Calu3 (cell line): ENCODE measurements around the gene SLC35A3. TPM values are rescaled to one million over a fixed set of nuclear protein-coding genes. Genes with fewer than 3 reads are reported as not detected.
"Not testable (repeated sequence)": the region's sequence is repeated elsewhere in the genome, so short reads cannot be mapped to it uniquely, and the experiment has no call there.

ENCODE experiments used
- BruUV-seq: library from RNA; stranded (reverse); fragments of 400-500 nt; replicated peaks from 2 replicates; lab custom pipeline; 2021; lab: Mats Ljungman, UMichigan
- CTCF ChIA-PET: fragments of 300-600 bp; sonication (Branson Sonifier 250); formaldehyde crosslinking; loops from one replicate; lab custom pipeline; 2022; ENCODE audit warnings: antibody characterized with exemption; lab: Charles Lee
- DNase-seq: peaks from one replicate; pipeline ENCODE4 v3.0.0; 2022
- H3K27ac Mint-ChIP-seq: one replicate; pipeline ENCODE4 v1.8.0; 2022; ENCODE audit warnings: mixed read lengths; ENCODE audit not compliant: unreplicated experiment
- H3K27me3 Mint-ChIP-seq: one replicate; pipeline ENCODE4 v1.8.0; 2022; ENCODE audit warnings: mixed read lengths; ENCODE audit not compliant: unreplicated experiment
- H3K36me3 Mint-ChIP-seq: one replicate; pipeline ENCODE4 v1.8.0; 2022; ENCODE audit warnings: mild to moderate bottlenecking, moderate library complexity, mixed read lengths; ENCODE audit not compliant: insufficient read depth, unreplicated experiment
- H3K4me1 Mint-ChIP-seq: one replicate; pipeline ENCODE4 v1.8.0; 2022; ENCODE audit warnings: mild to moderate bottlenecking, low read depth, mixed read lengths; ENCODE audit not compliant: unreplicated experiment
- H3K4me3 Mint-ChIP-seq: one replicate; pipeline ENCODE4 v1.8.0; 2022; ENCODE audit warnings: mild to moderate bottlenecking, low read depth, moderate library complexity, mixed read lengths; ENCODE audit not compliant: unreplicated experiment
- H3K9me3 Mint-ChIP-seq: one replicate; pipeline ENCODE4 v1.8.0; 2022; ENCODE audit warnings: low read depth, mixed read lengths; ENCODE audit not compliant: unreplicated experiment
- CTCF ChIP-seq: fragments of 200-600 bp; IDR thresholded peaks from one replicate; pipeline ENCODE4 v1.8.0; 2022; ENCODE audit warnings: antibody characterized with exemption; ENCODE audit not compliant: unreplicated experiment
- intact Hi-C: fragments of 100-400 bp; cut with micrococcal nuclease; formaldehyde crosslinking; loops from one replicate; pipeline ENCODE4 v1.10.0; 2022; ENCODE audit not compliant: unreplicated experiment
- total RNA-seq: library from RNA; stranded (reverse); gene quantifications from 2 replicates; pipeline ENCODE4 v1.2.3, GENCODE V29; 2022

Gene SLC35A3
- total RNA-seq, 1 experiment from 2014 or later: 31.2 TPM

DNA sequence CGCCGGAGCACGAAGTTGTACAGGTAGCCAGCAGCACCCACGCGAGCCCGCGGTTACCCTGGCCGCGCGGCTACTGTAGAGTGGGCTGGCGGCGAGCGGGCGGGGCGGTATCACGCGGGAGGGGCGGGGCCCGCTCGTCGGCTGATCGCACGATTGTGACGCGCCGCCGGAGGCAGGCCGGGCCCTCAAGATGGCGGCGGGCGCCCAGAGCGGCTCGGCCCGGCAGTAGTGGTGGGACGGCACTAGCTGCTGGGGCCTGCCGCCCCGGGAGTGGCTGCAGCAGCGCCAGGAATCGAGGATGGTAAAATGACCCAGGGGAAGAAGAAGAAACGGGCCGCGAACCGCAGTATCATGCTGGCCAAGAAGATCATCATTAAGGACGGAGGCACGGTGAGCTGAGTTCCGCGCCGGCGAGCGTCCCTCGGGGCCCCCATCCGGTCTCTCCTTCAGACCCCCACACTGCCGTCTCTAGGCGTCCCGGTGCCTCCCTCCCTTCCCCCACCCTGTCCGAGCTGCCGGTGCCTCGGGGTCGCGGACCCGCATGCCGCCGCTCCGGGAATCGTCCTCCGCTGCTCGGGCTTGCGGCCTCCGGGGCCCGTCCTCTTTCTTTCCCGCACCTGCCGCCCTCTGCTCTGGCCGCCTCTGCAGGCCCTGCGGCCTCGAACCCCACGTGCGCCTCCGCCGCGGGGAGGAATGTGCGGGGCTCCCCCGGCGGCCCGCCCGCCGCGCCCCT, 68.3 kb downstream of the SLC35A3 start:
- CTCF ChIA-PET: interaction anchor here (1.1 kb wide), 1 partner anchor 186 kb away, joined by 3 read pairs; no protein-coding TSS in a partner anchor
- Mint-ChIP-seq H3K36me3 (peaks cover 35% of the 10 kb centered on the region), H3K27ac (peak overlapping the region; percentile 94), H3K4me1 (no peaks in the 10 kb centered on the region), H3K4me3 (peak overlapping the region; percentile 90), H3K9me3 (no peaks in the 10 kb centered on the region), H3K27me3 (no peaks in the 10 kb centered on the region)
- no TSS peak for BruUV-seq
- intact Hi-C loops: loop anchor here (5.0 kb wide), 1 partner anchor 94 kb away; the partner anchor contains the start of genes SASS6 and TRMT13
- no peak for TF ChIP-seq CTCF
- peak; percentile 85 for DNase-seq

- TF ChIP-seq CTCF: no peak
- Mint-ChIP-seq H3K27ac (peak overlapping the region; percentile 94), H3K4me1 (no peaks in the 10 kb centered on the region), H3K9me3 (no peaks in the 10 kb centered on the region), H3K27me3 (no peaks in the 10 kb centered on the region), H3K36me3 (peaks cover 35% of the 10 kb centered on the region), H3K4me3 (peak overlapping the region; percentile 90)
- CTCF ChIA-PET: no interaction called here
- peak; percentile 35 for DNase-seq
- intact Hi-C loops: loop anchor here (5.0 kb wide), 1 partner anchor 94 kb away; the partner anchor contains the start of genes SASS6 and TRMT13
- no TSS peak for BruUV-seq
Observed at GRCh38 chr1:100038660-100039287, 69.0 kb downstream of the SLC35A3 start.

DNA sequence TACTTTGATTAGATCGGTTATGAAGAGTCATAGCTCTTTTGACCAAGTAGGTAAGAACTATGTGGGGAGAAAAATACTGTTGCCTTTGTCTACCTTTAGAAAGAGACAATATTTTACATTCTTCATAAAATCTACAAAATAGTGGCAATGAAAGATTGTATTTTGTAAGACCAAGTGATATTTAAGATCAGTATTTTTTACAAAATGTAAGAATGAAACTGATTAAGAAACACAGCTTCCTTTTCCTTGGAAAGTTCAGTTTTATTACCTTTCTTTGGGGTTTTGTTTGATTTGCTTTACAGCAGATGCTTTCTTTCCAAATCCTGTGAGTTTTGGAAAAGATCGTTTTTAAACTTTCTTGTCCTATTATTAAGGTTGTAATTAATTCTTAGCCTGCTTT, 69.8 kb downstream of the SLC35A3 start:
- H3K9me3 Mint-ChIP-seq: no peaks in the 10 kb centered on the region
- intact Hi-C loops: loop anchor here (5.0 kb wide), 1 partner anchor 93 kb away; the partner anchor contains the start of genes SASS6 and TRMT13
- CTCF ChIA-PET: no interaction called here
- H3K4me3 Mint-ChIP-seq: peak overlapping the region; percentile 90
- TF ChIP-seq CTCF: no peak
- H3K27ac Mint-ChIP-seq: no peak overlapping the region
- H3K27me3 Mint-ChIP-seq: no peaks in the 10 kb centered on the region
- no peak for DNase-seq
- no peaks in the 10 kb centered on the region for H3K4me1 Mint-ChIP-seq
- BruUV-seq: no TSS peak
- peaks cover 35% of the 10 kb centered on the region for H3K36me3 Mint-ChIP-seq

GRCh38 chr1:100045206-100045605, 75.4 kb downstream of the SLC35A3 start:
- H3K4me3 Mint-ChIP-seq: no peak overlapping the region
- peaks cover 5% of the 10 kb centered on the region for H3K36me3 Mint-ChIP-seq
- no peak for TF ChIP-seq CTCF
- intact Hi-C loops: no loop called here
- H3K27ac Mint-ChIP-seq: no peak overlapping the region
- H3K9me3 Mint-ChIP-seq: no peaks in the 10 kb centered on the region
- H3K4me1 Mint-ChIP-seq: peaks cover 20% of the 10 kb centered on the region
- DNase-seq: no peak
- CTCF ChIA-PET: no interaction called here
- H3K27me3 Mint-ChIP-seq: no peaks in the 10 kb centered on the region
- no TSS peak for BruUV-seq

DNA sequence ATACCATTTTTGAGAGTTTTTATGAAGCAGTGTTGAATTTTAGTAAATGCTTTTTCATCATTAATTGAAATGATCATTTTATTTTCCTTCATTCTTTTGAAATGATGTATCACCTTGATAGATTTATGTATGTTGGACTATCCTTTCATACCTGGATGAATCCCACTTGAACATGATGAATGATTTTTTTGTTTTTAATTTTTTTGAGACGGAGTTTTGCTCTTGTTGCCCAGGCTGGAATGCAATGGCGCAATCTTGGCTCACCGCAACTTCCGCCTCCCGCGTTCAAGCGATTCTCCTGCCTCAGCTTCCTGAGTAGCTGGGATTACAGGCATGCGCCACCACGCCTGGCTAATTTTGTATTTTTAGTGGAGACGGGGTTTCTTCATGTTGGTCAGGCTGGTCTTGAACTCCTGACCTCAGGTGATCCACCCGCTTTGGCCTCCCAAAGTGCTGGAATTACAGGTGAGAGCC, 77.5 kb downstream of the SLC35A3 start:
- DNase-seq, intact Hi-C loops, BruUV-seq, H3K27me3 Mint-ChIP-seq, CTCF ChIA-PET, H3K36me3 Mint-ChIP-seq, H3K4me3 Mint-ChIP-seq, H3K9me3 Mint-ChIP-seq, H3K27ac Mint-ChIP-seq: not testable (repeated sequence)
- H3K4me1 Mint-ChIP-seq: peaks cover 20% of the 10 kb centered on the region
